ENCODE results near the gene ELMOD1. TPM values are rescaled to one million over a fixed set of nuclear protein-coding genes. Genes with fewer than 3 reads are reported as not detected.

The ELMOD1 gene
- total and polyA plus RNA-seq, 2 donors from 2014 or later = 0.47 to 2.6 TPM

- FAIRE-seq = peak; percentile 89
- peaks cover 0 to 3% (median 3%) of the 10 kb centered on the region in 3 donors for H3K4me1 ChIP-seq (ENCODE audit: control insufficient read depth in 2 of 3, insufficient read depth in 2 of 3, low read depth in 1 of 3, low read length in 3 of 3)
- TF ChIP-seq, protein P1, sequence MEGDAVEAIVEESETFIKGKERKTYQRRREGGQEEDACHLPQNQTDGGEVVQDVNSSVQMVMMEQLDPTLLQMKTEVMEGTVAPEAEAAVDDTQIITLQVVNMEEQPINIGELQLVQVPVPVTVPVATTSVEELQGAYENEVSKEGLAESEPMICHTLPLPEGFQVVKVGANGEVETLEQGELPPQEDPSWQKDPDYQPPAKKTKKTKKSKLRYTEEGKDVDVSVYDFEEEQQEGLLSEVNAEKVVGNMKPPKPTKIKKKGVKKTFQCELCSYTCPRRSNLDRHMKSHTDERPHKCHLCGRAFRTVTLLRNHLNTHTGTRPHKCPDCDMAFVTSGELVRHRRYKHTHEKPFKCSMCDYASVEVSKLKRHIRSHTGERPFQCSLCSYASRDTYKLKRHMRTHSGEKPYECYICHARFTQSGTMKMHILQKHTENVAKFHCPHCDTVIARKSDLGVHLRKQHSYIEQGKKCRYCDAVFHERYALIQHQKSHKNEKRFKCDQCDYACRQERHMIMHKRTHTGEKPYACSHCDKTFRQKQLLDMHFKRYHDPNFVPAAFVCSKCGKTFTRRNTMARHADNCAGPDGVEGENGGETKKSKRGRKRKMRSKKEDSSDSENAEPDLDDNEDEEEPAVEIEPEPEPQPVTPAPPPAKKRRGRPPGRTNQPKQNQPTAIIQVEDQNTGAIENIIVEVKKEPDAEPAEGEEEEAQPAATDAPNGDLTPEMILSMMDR (IDR thresholded peaks at IDR 0.05; ENCODE audit: borderline replicate concordance, extremely low read depth, insufficient read depth) = peak; percentile 82
- H3K4me3 ChIP-seq (ENCODE audit: low read length in 3 of 3) = no peak overlapping the region
- intact Hi-C loops (cut with DNase I) = no loop called here
- no peak overlapping the region for H3K9ac ChIP-seq (ENCODE audit: low read length in 3 of 3)
- H3K9me3 ChIP-seq (ENCODE audit: control insufficient read depth in 2 of 3, insufficient read depth in 1 of 3, low read length in 3 of 3) = no peaks in the 10 kb centered on the region
- no peak overlapping the region for H3K27ac ChIP-seq (ENCODE audit: low read depth in 2 of 2, low read length in 2 of 2)
- peaks cover 0 to 2% (median 0%) of the 10 kb centered on the region in 3 donors for H3K36me3 ChIP-seq (ENCODE audit: control insufficient read depth in 2 of 3, insufficient read depth in 3 of 3, low read length in 3 of 3)
- peak in 2 of 5 donors; percentile 47 to 73 for DNase-seq
- H3K27me3 ChIP-seq (ENCODE audit: control insufficient read depth, insufficient read depth, low read length) = no peaks in the 10 kb centered on the region
Measured at GRCh38 chr11:107549253-107549953, 41.5 kb upstream of the ELMOD1 start.

GRCh38 chr11:107549954-107550285 lies 41.0 kb upstream of the ELMOD1 start:
- H3K9me3 ChIP-seq (ENCODE audit: control insufficient read depth in 2 of 3, insufficient read depth in 1 of 3, low read length in 3 of 3) = no peaks in the 10 kb centered on the region
- TF ChIP-seq, protein P1 (IDR thresholded peaks at IDR 0.05; ENCODE audit: borderline replicate concordance, extremely low read depth, insufficient read depth) = no peak
- intact Hi-C loops (cut with DNase I) = no loop called here
- DNase-seq (no peak), FAIRE-seq (no peak)
- H3K4me1 ChIP-seq (ENCODE audit: control insufficient read depth in 2 of 3, insufficient read depth in 2 of 3, low read depth in 1 of 3, low read length in 3 of 3) = peaks cover 0 to 3% (median 3%) of the 10 kb centered on the region in 3 donors
- H3K36me3 ChIP-seq (ENCODE audit: control insufficient read depth in 2 of 3, insufficient read depth in 3 of 3, low read length in 3 of 3) = peaks cover 0 to 2% (median 0%) of the 10 kb centered on the region in 3 donors
- H3K27ac ChIP-seq (ENCODE audit: low read depth in 2 of 2, low read length in 2 of 2) = no peak overlapping the region
- no peak overlapping the region for H3K4me3 ChIP-seq (ENCODE audit: low read length in 3 of 3)
- H3K27me3 ChIP-seq (ENCODE audit: control insufficient read depth, insufficient read depth, low read length) = no peaks in the 10 kb centered on the region
- no peak overlapping the region for H3K9ac ChIP-seq (ENCODE audit: low read length in 3 of 3)

DNA sequence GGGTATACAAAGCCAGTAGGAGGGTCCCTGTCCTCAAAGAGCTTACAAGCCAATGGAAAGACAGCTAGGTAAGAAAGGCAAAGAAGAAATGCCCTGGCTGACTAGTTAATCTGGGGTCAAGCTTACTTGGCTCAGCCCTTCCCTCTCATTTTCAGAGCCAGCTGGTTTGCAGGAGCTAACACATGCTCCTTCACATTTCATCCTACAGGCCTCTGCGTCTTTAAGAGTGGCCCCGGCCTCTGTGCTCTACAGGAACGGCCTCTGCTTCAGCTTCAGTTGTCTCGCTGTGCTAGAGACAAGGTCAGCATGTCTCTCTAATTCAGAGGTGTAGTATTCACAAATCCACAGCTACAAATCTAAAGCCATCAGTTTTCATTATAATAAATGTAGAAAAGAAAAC lies 40.6 kb upstream of the ELMOD1 start:
- FAIRE-seq (no peak), DNase-seq (no peak)
- Histone ChIP-seq H3K4me1 (ENCODE audit: control insufficient read depth in 2 of 3, insufficient read depth in 2 of 3, low read depth in 1 of 3, low read length in 3 of 3) (peaks cover 0 to 3% (median 3%) of the 10 kb centered on the region in 3 donors), H3K9ac (ENCODE audit: low read length in 3 of 3) (no peak overlapping the region), H3K4me3 (ENCODE audit: low read length in 3 of 3) (no peak overlapping the region), H3K27ac (ENCODE audit: low read depth in 2 of 2, low read length in 2 of 2) (no peak overlapping the region), H3K27me3 (ENCODE audit: control insufficient read depth, insufficient read depth, low read length) (no peaks in the 10 kb centered on the region), H3K9me3 (ENCODE audit: control insufficient read depth in 2 of 3, insufficient read depth in 1 of 3, low read length in 3 of 3) (no peaks in the 10 kb centered on the region), H3K36me3 (ENCODE audit: control insufficient read depth in 2 of 3, insufficient read depth in 3 of 3, low read length in 3 of 3) (peaks cover 0 to 2% (median 0%) of the 10 kb centered on the region in 3 donors)
- intact Hi-C loops (cut with DNase I) = no loop called here
- TF ChIP-seq, protein P1 (IDR thresholded peaks at IDR 0.05; ENCODE audit: borderline replicate concordance, extremely low read depth, insufficient read depth) = no peak

All from kidney (tissue), 14 donors.